Measurements from ENCODE around the gene CACUL1. TPM values are rescaled to one million over a fixed set of nuclear protein-coding genes. Genes with fewer than 3 reads are reported as not detected.
"Not testable (repeated sequence)": the region's sequence is repeated elsewhere in the genome, so short reads cannot be mapped to it uniquely, and the experiment has no call there.

The CACUL1 gene
- total and polyA plus RNA-seq, 5 donors = 7.9 to 37.5 (median 31.6) TPM

DNA sequence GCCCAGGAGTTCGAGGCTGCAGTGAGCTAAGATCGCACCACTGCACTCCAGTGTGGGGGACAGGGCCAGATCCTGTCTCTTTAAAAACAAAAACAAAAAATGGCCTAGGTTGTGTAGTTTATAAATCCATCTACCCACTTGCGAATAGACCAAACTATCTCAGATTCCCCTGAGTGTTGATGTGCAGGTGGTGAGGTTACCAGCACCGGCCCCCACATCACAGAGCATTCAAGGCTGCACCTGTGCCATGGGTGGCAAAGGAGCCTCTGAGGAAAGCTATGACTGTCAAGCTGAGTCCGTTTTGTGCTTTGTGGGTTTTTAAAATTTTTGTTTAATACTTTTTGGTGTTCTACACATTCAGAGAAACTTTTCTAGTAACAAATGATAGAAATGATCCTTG, 30.8 kb upstream of the CACUL1 start:
- Histone ChIP-seq H3K27ac (ENCODE audit: low read length) (no peak overlapping the region), H3K9me3 (ENCODE audit: control insufficient read depth, low read length) (no peaks in the 10 kb centered on the region), H3K27me3 (ENCODE audit: control insufficient read depth, insufficient read depth) (no peaks in the 10 kb centered on the region), H3K4me1 (ENCODE audit: control insufficient read depth, insufficient read depth, low read length) (no peaks in the 10 kb centered on the region), H3K4me3 (ENCODE audit: low read length) (no peak overlapping the region)
- WGBS = 80% methylated on average over 5 of the region's 5 CpGs
- ATAC-seq (no peak), DNase-seq (no peak)
- intact Hi-C loops (cut with DNase I) = no loop called here

- no peaks in the 10 kb centered on the region for H3K4me1 ChIP-seq (ENCODE audit: control insufficient read depth, insufficient read depth, low read length)
- WGBS = 86% methylated on average over 24 of the region's 24 CpGs
- intact Hi-C loops (cut with DNase I) = no loop called here
- H3K4me3 ChIP-seq (ENCODE audit: low read length) = no peak overlapping the region
- H3K27me3 ChIP-seq (ENCODE audit: control insufficient read depth, insufficient read depth) = no peaks in the 10 kb centered on the region
- DNase-seq (no peak), ATAC-seq (no peak)
- H3K9me3 ChIP-seq (ENCODE audit: control insufficient read depth, low read length) = no peaks in the 10 kb centered on the region
- H3K27ac ChIP-seq (ENCODE audit: low read length) = no peak overlapping the region
Observed at GRCh38 chr10:118783776-118784545, 29.2 kb upstream of the CACUL1 start.

- 92% methylated on average over 26 of the region's 31 CpGs for WGBS
- not testable (repeated sequence) for DNase-seq
Observed at GRCh38 chr10:118782916-118783465, 28.2 kb upstream of the CACUL1 start.

DNA sequence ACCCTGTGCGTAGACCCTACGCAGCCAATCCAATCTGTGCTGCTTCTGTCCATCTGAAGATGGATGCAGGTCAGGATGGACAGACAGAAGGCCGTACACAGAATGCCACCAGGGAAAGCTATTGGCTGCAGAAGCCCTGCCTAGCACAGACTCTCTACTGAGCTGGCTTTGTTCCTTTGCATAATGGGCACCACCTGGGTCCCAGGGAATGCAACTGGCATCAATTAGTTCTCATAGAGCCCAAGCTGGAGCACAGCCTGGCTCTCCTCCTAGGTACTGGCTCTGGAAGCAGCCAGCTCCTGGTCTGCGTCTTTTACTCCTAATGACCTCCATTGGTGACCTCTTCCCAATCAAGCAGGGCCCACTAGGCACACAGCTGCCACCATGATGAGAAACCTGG, 26.8 kb upstream of the CACUL1 start:
- H3K9me3 ChIP-seq (ENCODE audit: control insufficient read depth, low read length) = no peaks in the 10 kb centered on the region
- no peaks in the 10 kb centered on the region for H3K4me1 ChIP-seq (ENCODE audit: control insufficient read depth, insufficient read depth, low read length)
- ATAC-seq (no peak), DNase-seq (no peak)
- 85% methylated on average over 4 of the region's 4 CpGs for WGBS
- intact Hi-C loops (cut with DNase I) = no loop called here
- no peak overlapping the region for H3K4me3 ChIP-seq (ENCODE audit: low read length)
- no peak overlapping the region for H3K27ac ChIP-seq (ENCODE audit: low read length)
- no peaks in the 10 kb centered on the region for H3K27me3 ChIP-seq (ENCODE audit: control insufficient read depth, insufficient read depth)

More at GRCh38 chr10:118782916-118783465, 28.2 kb upstream of the CACUL1 start:
- H3K27ac ChIP-seq (ENCODE audit: low read length); H3K9me3 ChIP-seq (ENCODE audit: control insufficient read depth, low read length); H3K4me1 ChIP-seq (ENCODE audit: control insufficient read depth, insufficient read depth, low read length); ATAC-seq; H3K27me3 ChIP-seq (ENCODE audit: control insufficient read depth, insufficient read depth); H3K4me3 ChIP-seq (ENCODE audit: low read length); intact Hi-C loops (cut with DNase I): not testable (repeated sequence)

- intact Hi-C loops (cut with DNase I) = no loop called here
- Histone ChIP-seq H3K4me3 (ENCODE audit: low read length) (no peak overlapping the region), H3K4me1 (ENCODE audit: control insufficient read depth, insufficient read depth, low read length) (no peaks in the 10 kb centered on the region), H3K9me3 (ENCODE audit: control insufficient read depth, low read length) (no peaks in the 10 kb centered on the region), H3K27me3 (ENCODE audit: control insufficient read depth, insufficient read depth) (no peaks in the 10 kb centered on the region), H3K27ac (ENCODE audit: low read length) (no peak overlapping the region)
- ATAC-seq (no peak), DNase-seq (no peak)
- 61% methylated on average over 7 of the region's 7 CpGs for WGBS
Observed at GRCh38 chr10:118778727-118779126, 24.0 kb upstream of the CACUL1 start.

GRCh38 chr10:118776960-118777359, 22.2 kb upstream of the CACUL1 start:
- ATAC-seq (no peak), DNase-seq (no peak)
- H3K4me3 ChIP-seq (ENCODE audit: low read length) = no peak overlapping the region
- no peaks in the 10 kb centered on the region for H3K9me3 ChIP-seq (ENCODE audit: control insufficient read depth, low read length)
- H3K27ac ChIP-seq (ENCODE audit: low read length) = no peak overlapping the region
- no peaks in the 10 kb centered on the region for H3K27me3 ChIP-seq (ENCODE audit: control insufficient read depth, insufficient read depth)
- no peaks in the 10 kb centered on the region for H3K4me1 ChIP-seq (ENCODE audit: control insufficient read depth, insufficient read depth, low read length)
- WGBS = 72% methylated on average over 5 of the region's 5 CpGs
- intact Hi-C loops (cut with DNase I) = no loop called here

- Histone ChIP-seq H3K4me3 (ENCODE audit: low read length) (no peak overlapping the region), H3K4me1 (ENCODE audit: control insufficient read depth, insufficient read depth, low read length) (no peaks in the 10 kb centered on the region), H3K9me3 (ENCODE audit: control insufficient read depth, low read length) (no peaks in the 10 kb centered on the region), H3K27me3 (ENCODE audit: control insufficient read depth, insufficient read depth) (no peaks in the 10 kb centered on the region), H3K27ac (ENCODE audit: low read length) (no peak overlapping the region)
- ATAC-seq = no peak
- DNase-seq = no peak
- intact Hi-C loops (cut with DNase I) = no loop called here
- WGBS = 94% methylated on average over 3 of the region's 3 CpGs
Observed at GRCh38 chr10:118776033-118776432, 21.3 kb upstream of the CACUL1 start.

- H3K27ac ChIP-seq (ENCODE audit: low read length) = no peak overlapping the region
- no peaks in the 10 kb centered on the region for H3K9me3 ChIP-seq (ENCODE audit: control insufficient read depth, low read length)
- H3K4me3 ChIP-seq (ENCODE audit: low read length) = no peak overlapping the region
- ATAC-seq = no peak
- no peak for DNase-seq
- no peaks in the 10 kb centered on the region for H3K4me1 ChIP-seq (ENCODE audit: control insufficient read depth, insufficient read depth, low read length)
- WGBS = 73% methylated on average over 7 of the region's 7 CpGs
- H3K27me3 ChIP-seq (ENCODE audit: control insufficient read depth, insufficient read depth) = no peaks in the 10 kb centered on the region
- intact Hi-C loops (cut with DNase I) = no loop called here
Observed at GRCh38 chr10:118775478-118775877, 20.7 kb upstream of the CACUL1 start.

DNA sequence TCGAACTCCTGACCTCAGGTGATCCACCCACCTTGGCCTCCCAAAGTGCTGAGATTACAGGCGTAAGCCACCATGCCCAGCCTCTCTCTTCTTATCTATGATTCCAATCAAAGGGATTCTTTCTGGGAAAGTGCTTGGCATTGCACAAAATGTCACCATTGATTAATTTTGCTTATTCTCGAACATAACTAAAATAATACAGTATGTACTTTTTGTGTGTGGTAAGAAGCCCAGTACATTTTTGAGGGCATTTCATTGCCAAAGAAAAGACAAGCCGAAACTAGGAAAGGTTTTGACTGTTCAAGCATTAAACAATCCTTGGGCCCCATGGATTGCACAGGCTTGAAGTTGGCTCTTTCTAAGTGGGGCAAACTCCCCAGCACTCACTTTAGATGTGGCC, 18.3 kb upstream of the CACUL1 start:
- ATAC-seq (no peak), DNase-seq (no peak)
- 80% methylated on average over 4 of the region's 4 CpGs for WGBS
- H3K9me3 ChIP-seq (ENCODE audit: control insufficient read depth, low read length) = no peaks in the 10 kb centered on the region
- H3K27me3 ChIP-seq (ENCODE audit: control insufficient read depth, insufficient read depth) = no peaks in the 10 kb centered on the region
- H3K27ac ChIP-seq (ENCODE audit: low read length) = no peak overlapping the region
- intact Hi-C loops (cut with DNase I) = no loop called here
- peaks cover 2% of the 10 kb centered on the region for H3K4me1 ChIP-seq (ENCODE audit: control insufficient read depth, insufficient read depth, low read length)
- no peak overlapping the region for H3K4me3 ChIP-seq (ENCODE audit: low read length)

GRCh38 chr10:118771976-118772375, 17.2 kb upstream of the CACUL1 start:
- peaks cover 2% of the 10 kb centered on the region for H3K4me1 ChIP-seq (ENCODE audit: control insufficient read depth, insufficient read depth, low read length)
- DNase-seq (no peak), ATAC-seq (no peak)
- no peak overlapping the region for H3K4me3 ChIP-seq (ENCODE audit: low read length)
- intact Hi-C loops (cut with DNase I) = no loop called here
- H3K27ac ChIP-seq (ENCODE audit: low read length) = no peak overlapping the region
- 80% methylated on average over 3 of the region's 3 CpGs for WGBS
- H3K27me3 ChIP-seq (ENCODE audit: control insufficient read depth, insufficient read depth) = no peaks in the 10 kb centered on the region
- H3K9me3 ChIP-seq (ENCODE audit: control insufficient read depth, low read length) = no peaks in the 10 kb centered on the region

DNA sequence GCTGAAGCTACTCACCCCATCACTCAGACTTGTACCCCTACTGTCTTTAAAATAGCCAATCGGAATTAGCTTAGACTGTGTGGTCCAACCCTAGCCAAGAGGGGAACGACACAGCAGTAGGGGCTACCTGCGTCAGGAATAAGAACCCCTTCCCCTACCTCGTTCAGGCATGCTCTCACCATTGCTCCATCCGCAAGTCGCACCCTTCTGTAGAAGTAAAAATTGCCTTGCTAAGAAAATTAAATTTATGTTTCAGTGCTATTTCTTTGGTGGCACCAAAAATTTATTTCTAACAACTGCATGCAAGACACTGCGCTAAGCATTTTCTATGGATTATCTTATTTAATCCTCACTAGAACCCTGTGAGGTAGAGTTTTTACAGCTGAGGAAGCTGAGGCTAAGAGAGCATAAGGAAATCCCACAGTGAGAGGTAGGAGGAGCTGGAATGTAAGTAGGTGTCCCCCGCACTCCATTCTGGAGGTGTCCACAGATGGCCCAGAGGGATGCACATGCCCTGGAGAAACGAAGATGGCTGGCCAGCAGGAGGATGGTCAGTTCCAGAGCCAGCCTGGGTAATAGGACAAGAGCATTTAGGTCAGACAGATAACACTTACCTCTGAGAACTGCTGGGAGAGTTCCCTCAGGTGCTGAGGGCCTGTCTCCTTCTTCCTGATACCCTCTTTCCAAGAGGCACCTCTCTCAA, 15.3 kb upstream of the CACUL1 start:
- no peak for ATAC-seq
- no peak for DNase-seq
- Histone ChIP-seq H3K9me3 (ENCODE audit: control insufficient read depth, low read length) (no peaks in the 10 kb centered on the region), H3K27me3 (ENCODE audit: control insufficient read depth, insufficient read depth) (no peaks in the 10 kb centered on the region), H3K4me1 (ENCODE audit: control insufficient read depth, insufficient read depth, low read length) (peaks cover 2% of the 10 kb centered on the region), H3K27ac (ENCODE audit: low read length) (no peak overlapping the region), H3K4me3 (ENCODE audit: low read length) (no peak overlapping the region)
- 87% methylated on average over 9 of the region's 9 CpGs for WGBS
- intact Hi-C loops (cut with DNase I) = no loop called here

Measured in right cardiac atrium (tissue), 5 donors.